Endothelial cell of umbilical vein (primary cell): ENCODE data around the gene ARSD. TPM values are rescaled to one million over a fixed set of nuclear protein-coding genes. Genes with fewer than 3 reads are reported as not detected.

ENCODE experiments used
- BruUV-seq: library from RNA; stranded (reverse); fragments of 400-500 nt; replicated peaks from 2 replicates; lab custom pipeline; 2021; lab: Mats Ljungman, UMichigan
- CTCF ChIA-PET: fragments of 300-600, 350-600 bp; sonication (Branson Sonifier 250); formaldehyde crosslinking; loops from one replicate; lab custom pipeline; 2021; ENCODE audit warnings: antibody characterized with exemption, inconsistent platforms; lab: Charles Lee
- POLR2A ChIA-PET: fragments of 300-600, 350-600 bp; sonication (Branson Sonifier 250); formaldehyde crosslinking; loops from one replicate; lab custom pipeline; 2021; ENCODE audit warnings: antibody characterized with exemption, inconsistent platforms; lab: Charles Lee
- DNase-seq: peaks from one replicate; pipeline ENCODE4 v3.0.0-alpha.2; 2011; ENCODE audit warnings: low read depth, low spot score
- FAIRE-seq: peaks from 2 replicates; lab custom pipeline; 2011; peaks lifted over from hg19 to GRCh38; lab: Jason Lieb, UNC
- H2AFZ ChIP-seq: 2 replicates; pipeline ENCODE4 v1.6.0; 2012; ENCODE audit warnings: low read depth, low read length, control low read depth, inconsistent platforms
- H3K27ac ChIP-seq: 2 replicates; pipeline ENCODE4 v1.5.1; 2011; ENCODE audit warnings: low read depth, mild to moderate bottlenecking, control low read depth, low read length, moderate library complexity; ENCODE audit not compliant: insufficient read depth
- H3K27me3 ChIP-seq, 2 experiments: 2 replicates each; pipeline versions ENCODE4 v1.6.0 to v1.6.1; 2011; ENCODE audit warnings: low read length in 2 of 2, mixed read lengths in 1 of 2; ENCODE audit not compliant: control insufficient read depth in 2 of 2, insufficient read depth in 2 of 2
- H3K36me3 ChIP-seq, 2 experiments: 2 replicates in 1 of 2; 3 replicates in 1 of 2; pipeline ENCODE4 v1.5.1; 2011; ENCODE audit warnings: low read length in 2 of 2, mild to moderate bottlenecking in 1 of 2, moderate library complexity in 1 of 2; ENCODE audit not compliant: control insufficient read depth in 2 of 2, insufficient read depth in 2 of 2; ENCODE audit errors: extremely low read depth in 1 of 2
- H3K4me1 ChIP-seq: 3 replicates; pipeline ENCODE4 v1.5.1; 2011; ENCODE audit warnings: mild to moderate bottlenecking, low read length; ENCODE audit not compliant: control insufficient read depth, insufficient read depth; ENCODE audit errors: extremely low read depth
- H3K4me2 ChIP-seq: 2 replicates; pipeline ENCODE4 v1.6.1; 2011; ENCODE audit warnings: low read length, control low read depth, mixed read lengths; ENCODE audit not compliant: insufficient read depth
- H3K4me3 ChIP-seq, 3 experiments: fragments of 200-600 bp in 1 of 3; sonication (generic), shearing (Covaris generic) in 1 of 3; replicated peaks in 1 of 3; 2 replicates each; pipeline ENCODE4 v1.5.1; 2011 to 2016; ENCODE audit warnings: control low read depth in 3 of 3, low read length in 3 of 3, mild to moderate bottlenecking in 2 of 3, inconsistent platforms in 1 of 3, low read depth in 1 of 3, moderate library complexity in 1 of 3; ENCODE audit not compliant: insufficient read depth in 1 of 3
- H3K79me2 ChIP-seq: 2 replicates; pipeline ENCODE4 v1.6.0; 2012; ENCODE audit warnings: low read length, inconsistent platforms; ENCODE audit not compliant: control insufficient read depth, insufficient read depth
- H3K9ac ChIP-seq: replicated peaks from 2 replicates; pipeline ENCODE3; 2011; ENCODE audit warnings: low read length, control low read depth; ENCODE audit not compliant: insufficient read depth; ENCODE audit errors: extremely low read depth
- H3K9me1 ChIP-seq: replicated peaks from 3 replicates; pipeline ENCODE4 v1.6.0; 2011; ENCODE audit warnings: mild to moderate bottlenecking, low read length; ENCODE audit not compliant: control insufficient read depth, insufficient read depth; ENCODE audit errors: extremely low read depth
- H3K9me3 ChIP-seq: replicated peaks from 2 replicates; pipeline ENCODE4 v1.5.1; 2012; ENCODE audit warnings: low read length, inconsistent platforms; ENCODE audit not compliant: control insufficient read depth, insufficient read depth
- H4K20me1 ChIP-seq: replicated peaks from 2 replicates; pipeline ENCODE3; 2011; ENCODE audit warnings: mild to moderate bottlenecking, low read length; ENCODE audit not compliant: control insufficient read depth, insufficient read depth; ENCODE audit errors: extremely low read depth
- EZH2 ChIP-seq: IDR thresholded peaks from 2 replicates; pipeline ENCODE4 v1.6.1; 2012; ENCODE audit warnings: borderline replicate concordance, low read depth, mild to moderate bottlenecking, moderate library complexity, low read length, inconsistent platforms; ENCODE audit not compliant: severe bottlenecking
- FOS ChIP-seq: IDR thresholded peaks from 2 replicates; pipeline ENCODE4 v1.6.1; 2011; ENCODE audit warnings: mild to moderate bottlenecking, low read length, moderate library complexity, borderline replicate concordance; ENCODE audit not compliant: insufficient read depth
- GATA2 ChIP-seq: IDR thresholded peaks from 2 replicates; pipeline ENCODE4 v1.7.0; 2011; ENCODE audit warnings: low read depth, mild to moderate bottlenecking, moderate library complexity, mixed read lengths, low read length; ENCODE audit not compliant: insufficient read length, insufficient read depth
- JUN ChIP-seq: IDR thresholded peaks from 2 replicates; pipeline ENCODE4 v1.6.1; 2011; ENCODE audit warnings: borderline replicate concordance, low read depth; ENCODE audit not compliant: insufficient read length, insufficient read depth
- MYC ChIP-seq: IDR thresholded peaks from one replicate; pipeline ENCODE4 v1.6.1; 2011; ENCODE audit warnings: mild to moderate bottlenecking, low read depth, low read length
- POLR2A ChIP-seq: IDR thresholded peaks from 2 replicates; pipeline ENCODE4 v1.6.1; 2012; ENCODE audit warnings: low read depth, mild to moderate bottlenecking, control low read depth, low read length
- POLR2AphosphoS5 ChIP-seq: IDR thresholded peaks from 2 replicates; pipeline ENCODE4 v1.6.1; 2012; ENCODE audit warnings: low read depth, mild to moderate bottlenecking, control low read depth, low read length, moderate library complexity; ENCODE audit not compliant: insufficient read depth
- dilution Hi-C: fragments of 300-500 bp; cut with MboI; formaldehyde crosslinking; loops from one replicate; pipeline ENCODE4 v1.15.0; 2019; ENCODE audit warnings: low sequenced_read_pairs; ENCODE audit not compliant: extremely low pct_ligation_motif_present
- intact Hi-C: fragments of 100-400 bp; cut with micrococcal nuclease; formaldehyde crosslinking; loops from one replicate; pipeline ENCODE4 v1.10.0; 2022
- polyA plus RNA-seq, 4 experiments: library from polyadenylated mRNA; depleted of rRNA in 3 of 4; stranded (reverse) in 3 of 4; unstranded in 1 of 4; fragments of >200 nt; gene quantifications; 2 replicates each; pipeline versions ENCODE4 v1.2.1 to v1.2.3, GENCODE V29; 2011 to 2012; ENCODE audit warnings: missing spikeins in 1 of 4
- total RNA-seq: library from RNA; stranded (reverse); gene quantifications from 2 replicates; pipeline ENCODE4 v1.2.3, GENCODE V29; 2021
- TF ChIP-seq, protein P1 (sequence below), 2 donors: IDR thresholded peaks; 1 replicate in 1 of 2; 2 replicates in 1 of 2; pipeline ENCODE4 v1.5.1; 2011; ENCODE audit warnings: low read length in 2 of 2, mild to moderate bottlenecking in 2 of 2, moderate library complexity in 2 of 2, control low read depth in 1 of 2, inconsistent platforms in 1 of 2, low read depth in 1 of 2; ENCODE audit not compliant: insufficient read depth in 1 of 2; ENCODE audit errors: extremely low read depth in 1 of 2
- TF ChIP-seq, protein P2 (sequence below): IDR thresholded peaks from 2 replicates; pipeline ENCODE4 v1.6.1; 2011; ENCODE audit not compliant: insufficient read depth, insufficient read length

The ARSD gene
- total and polyA plus RNA-seq, 2 donors (not counting 3 experiments of a cell fraction or from before 2014, with no cell fraction given): 15.5 to 18.6 TPM

DNA sequence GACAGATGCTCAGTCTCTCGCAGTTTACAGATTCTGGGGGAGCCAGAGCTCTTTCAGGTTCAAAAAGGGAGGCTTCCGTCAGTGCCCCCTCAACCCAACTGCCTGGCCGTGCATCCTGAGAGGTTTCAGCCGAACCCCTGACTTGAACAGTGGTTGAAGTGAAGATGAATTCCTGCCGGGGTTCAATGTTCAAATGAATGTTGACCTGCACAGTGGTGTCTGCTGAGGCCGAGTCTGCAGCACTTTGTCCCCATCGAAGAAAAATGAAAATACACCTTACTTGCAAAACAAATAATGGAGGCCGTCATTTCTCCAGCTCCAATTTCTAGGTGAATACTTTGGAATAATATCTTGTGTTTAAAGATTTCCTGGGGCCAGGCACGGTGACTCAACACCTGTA is 66.7 kb downstream of the ARSD start:
- no peak overlapping the region for H3K27ac ChIP-seq
- intact Hi-C loops: no loop called here
- no peak for FAIRE-seq
- no peaks in the 10 kb centered on the region for H3K9me3 ChIP-seq
- BruUV-seq: no TSS peak
- dilution Hi-C loops: no loop called here
- H3K79me2 ChIP-seq: no peaks in the 10 kb centered on the region
- DNase-seq: no peak
- no peaks in the 10 kb centered on the region for H3K4me1 ChIP-seq
- no peak overlapping the region for H3K9ac ChIP-seq
- ChIA-PET CTCF (no interaction called here), POLR2A (no interaction called here)
- no peak overlapping the region for H3K4me3 ChIP-seq
- H3K27me3 ChIP-seq: no peaks in the 10 kb centered on the region
- TF ChIP-seq POLR2AphosphoS5 (no peak), FOS (no peak), GATA2 (no peak), JUN (no peak), EZH2 (no peak), POLR2A (no peak), MYC (no peak)
- TF ChIP-seq, protein P1, sequence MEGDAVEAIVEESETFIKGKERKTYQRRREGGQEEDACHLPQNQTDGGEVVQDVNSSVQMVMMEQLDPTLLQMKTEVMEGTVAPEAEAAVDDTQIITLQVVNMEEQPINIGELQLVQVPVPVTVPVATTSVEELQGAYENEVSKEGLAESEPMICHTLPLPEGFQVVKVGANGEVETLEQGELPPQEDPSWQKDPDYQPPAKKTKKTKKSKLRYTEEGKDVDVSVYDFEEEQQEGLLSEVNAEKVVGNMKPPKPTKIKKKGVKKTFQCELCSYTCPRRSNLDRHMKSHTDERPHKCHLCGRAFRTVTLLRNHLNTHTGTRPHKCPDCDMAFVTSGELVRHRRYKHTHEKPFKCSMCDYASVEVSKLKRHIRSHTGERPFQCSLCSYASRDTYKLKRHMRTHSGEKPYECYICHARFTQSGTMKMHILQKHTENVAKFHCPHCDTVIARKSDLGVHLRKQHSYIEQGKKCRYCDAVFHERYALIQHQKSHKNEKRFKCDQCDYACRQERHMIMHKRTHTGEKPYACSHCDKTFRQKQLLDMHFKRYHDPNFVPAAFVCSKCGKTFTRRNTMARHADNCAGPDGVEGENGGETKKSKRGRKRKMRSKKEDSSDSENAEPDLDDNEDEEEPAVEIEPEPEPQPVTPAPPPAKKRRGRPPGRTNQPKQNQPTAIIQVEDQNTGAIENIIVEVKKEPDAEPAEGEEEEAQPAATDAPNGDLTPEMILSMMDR (IDR thresholded peaks at IDR 0.05; ENCODE audit: extremely low read depth in 1 of 2, insufficient read depth in 1 of 2, low read depth in 1 of 2, low read length in 2 of 2): no peak
- TF ChIP-seq, protein P2, sequence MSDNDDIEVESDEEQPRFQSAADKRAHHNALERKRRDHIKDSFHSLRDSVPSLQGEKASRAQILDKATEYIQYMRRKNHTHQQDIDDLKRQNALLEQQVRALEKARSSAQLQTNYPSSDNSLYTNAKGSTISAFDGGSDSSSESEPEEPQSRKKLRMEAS: no peak
- H3K36me3 ChIP-seq: no peaks in the 10 kb centered on the region
- H3K4me2 ChIP-seq: no peak overlapping the region
- no peaks in the 10 kb centered on the region for H3K9me1 ChIP-seq
- no peaks in the 10 kb centered on the region for H4K20me1 ChIP-seq
- H2AFZ ChIP-seq: no peak overlapping the region
